Esophagus squamous epithelium (tissue), 5 donors: ENCODE results near the gene PRLR. TPM values are rescaled to one million over a fixed set of nuclear protein-coding genes. Genes with fewer than 3 reads are reported as not detected.

Source experiments
- DNase-seq: peaks from one replicate; lab custom pipeline; 2025; lab: John Stamatoyannopoulos, UW
- H3K27ac ChIP-seq, 4 donors: fragments of 200-600 bp; sonication (generic); one replicate each; pipeline ENCODE4 v1.5.1; 2016 to 2019; ENCODE audit warnings: mild to moderate bottlenecking in 1 of 4
- H3K27me3 ChIP-seq, 4 donors: fragments of 200-600 bp; sonication (generic); 1 replicate in 3 of 4; 2 replicates in 1 of 4; pipeline versions ENCODE4 v1.5.1 to v1.6.0; 2017 to 2021; ENCODE audit warnings: antibody characterized with exemption in 1 of 4
- H3K36me3 ChIP-seq, 3 donors: fragments of 200-600 bp; sonication (generic); one replicate each; pipeline ENCODE4 v1.5.1; 2016 to 2019
- H3K4me1 ChIP-seq, 3 donors: fragments of 200-600 bp; sonication (generic); one replicate each; pipeline ENCODE4 v1.5.1; 2017 to 2019
- H3K4me3 ChIP-seq, 4 donors: fragments of 200-600 bp; sonication (generic); 1 replicate in 3 of 4; 2 replicates in 1 of 4; pipeline ENCODE4 v1.5.1; 2016 to 2019; ENCODE audit warnings: mild to moderate bottlenecking in 2 of 4, moderate library complexity in 1 of 4
- H3K9me3 ChIP-seq, 3 donors: fragments of 200-600 bp; sonication (generic); one replicate each; pipeline ENCODE4 v1.5.1; 2016 to 2019
- CTCF ChIP-seq, 6 experiments: fragments of 450-650 bp in 4 of 6; fragments of 200-600 bp in 2 of 6; sonication (generic) in 2 of 6; IDR thresholded peaks; one replicate each; pipeline ENCODE4 v1.5.1; 2016 to 2019; ENCODE audit warnings: antibody characterized with exemption in 6 of 6, mild to moderate bottlenecking in 4 of 6, moderate library complexity in 4 of 6
- POLR2A ChIP-seq, 4 donors: fragments of 450-650 bp; IDR thresholded peaks; one replicate each; pipeline ENCODE4 v1.6.1; 2017; ENCODE audit warnings: antibody characterized with exemption in 4 of 4, mild to moderate bottlenecking in 4 of 4, moderate library complexity in 3 of 4
- WGBS, 2 donors: methylation state at CpG; one replicate each; pipeline ENCODE4 v1.1.5; 2018; 5-methylcytosine and 5-hydroxymethylcytosine counted together
- intact Hi-C: fragments of 100-400 bp; cut with DNase I; formaldehyde crosslinking; loops from one replicate; pipeline ENCODE4 v1.15.0; 2022
- total RNA-seq, 4 donors: library from RNA; depleted of rRNA; stranded (reverse); fragments of >200 nt; gene quantifications; one replicate each; pipeline ENCODE4 v1.1.0, GENCODE V29; 2016
- donor health status: DM: yes; HTN: yes; CAD: no.

Gene PRLR
- total RNA-seq, 4 donors from 2014 or later = 1.5 to 2.8 (median 2.3) TPM

- H3K27ac ChIP-seq = no peak overlapping the region
- peaks cover 0 to 30% (median 7%) of the 10 kb centered on the region in 3 donors for H3K4me1 ChIP-seq
- H3K4me3 ChIP-seq = no peak overlapping the region
- DNase-seq = no peak
- H3K36me3 ChIP-seq = no peaks in the 10 kb centered on the region
- H3K9me3 ChIP-seq = no peaks in the 10 kb centered on the region
- WGBS, 2 donors = 84 to 93% methylated on average over 4 of the region's 4 CpGs
- intact Hi-C loops = no loop called here
- TF ChIP-seq POLR2A (IDR thresholded peaks at IDR 0.05) = no peak
- TF ChIP-seq CTCF (IDR thresholded peaks at IDR 0.05) = no peak
- peaks cover 0 to 54% (median 0%) of the 10 kb centered on the region in 4 donors for H3K27me3 ChIP-seq
These were observed 2.6 kb downstream of the PRLR start for GRCh38 chr5:35227720-35228119.

GRCh38 chr5:35223787-35224395, 6.4 kb downstream of the PRLR start:
- no peak overlapping the region for H3K27ac ChIP-seq
- 66 to 78% methylated on average over 7 of the region's 7 CpGs for WGBS, 2 donors
- no peaks in the 10 kb centered on the region for H3K9me3 ChIP-seq
- peaks cover 0 to 26% (median 0%) of the 10 kb centered on the region in 4 donors for H3K27me3 ChIP-seq
- H3K36me3 ChIP-seq = no peaks in the 10 kb centered on the region
- no peak for DNase-seq
- H3K4me1 ChIP-seq = peaks cover 0 to 7% (median 0%) of the 10 kb centered on the region in 3 donors
- intact Hi-C loops = no loop called here
- no peak for TF ChIP-seq CTCF (IDR thresholded peaks at IDR 0.05)
- no peak for TF ChIP-seq POLR2A (IDR thresholded peaks at IDR 0.05)
- H3K4me3 ChIP-seq = no peak overlapping the region

- H3K27me3 ChIP-seq = no peaks in the 10 kb centered on the region
- no peak for DNase-seq
- H3K9me3 ChIP-seq = no peaks in the 10 kb centered on the region
- no peaks in the 10 kb centered on the region for H3K36me3 ChIP-seq
- H3K4me1 ChIP-seq = peaks cover 0 to 7% (median 0%) of the 10 kb centered on the region in 3 donors
- H3K4me3 ChIP-seq = no peak overlapping the region
- no peak overlapping the region for H3K27ac ChIP-seq
- intact Hi-C loops = no loop called here
- no peak for TF ChIP-seq POLR2A (IDR thresholded peaks at IDR 0.05)
- no peak for TF ChIP-seq CTCF (IDR thresholded peaks at IDR 0.05)
These were observed 9.3 kb downstream of the PRLR start for GRCh38 chr5:35220967-35221366.

GRCh38 chr5:35218981-35219380, 11.3 kb downstream of the PRLR start:
- peaks cover 0 to 6% (median 0%) of the 10 kb centered on the region in 3 donors for H3K4me1 ChIP-seq
- no peaks in the 10 kb centered on the region for H3K36me3 ChIP-seq
- DNase-seq = no peak
- no peak overlapping the region for H3K27ac ChIP-seq
- TF ChIP-seq CTCF (IDR thresholded peaks at IDR 0.05) (no peak), POLR2A (IDR thresholded peaks at IDR 0.05) (no peak)
- H3K4me3 ChIP-seq = no peak overlapping the region
- intact Hi-C loops = no loop called here
- no peaks in the 10 kb centered on the region for H3K27me3 ChIP-seq
- WGBS, 2 donors = 87 to 95% methylated on average over 4 of the region's 4 CpGs
- H3K9me3 ChIP-seq = no peaks in the 10 kb centered on the region

GRCh38 chr5:35214051-35214450, 16.2 kb downstream of the PRLR start:
- Histone ChIP-seq H3K27ac (no peak overlapping the region), H3K36me3 (no peaks in the 10 kb centered on the region), H3K9me3 (no peaks in the 10 kb centered on the region), H3K4me1 (peaks cover 0 to 9% (median 0%) of the 10 kb centered on the region in 3 donors), H3K4me3 (no peak overlapping the region), H3K27me3 (no peaks in the 10 kb centered on the region)
- no peak for DNase-seq
- intact Hi-C loops = no loop called here
- WGBS, 2 donors = 58 to 92% methylated on average over 2 of the region's 2 CpGs
- TF ChIP-seq POLR2A (IDR thresholded peaks at IDR 0.05) (no peak), CTCF (IDR thresholded peaks at IDR 0.05) (no peak)
